ENCODE measurements around the gene RELT.

Gene RELT

DNA sequence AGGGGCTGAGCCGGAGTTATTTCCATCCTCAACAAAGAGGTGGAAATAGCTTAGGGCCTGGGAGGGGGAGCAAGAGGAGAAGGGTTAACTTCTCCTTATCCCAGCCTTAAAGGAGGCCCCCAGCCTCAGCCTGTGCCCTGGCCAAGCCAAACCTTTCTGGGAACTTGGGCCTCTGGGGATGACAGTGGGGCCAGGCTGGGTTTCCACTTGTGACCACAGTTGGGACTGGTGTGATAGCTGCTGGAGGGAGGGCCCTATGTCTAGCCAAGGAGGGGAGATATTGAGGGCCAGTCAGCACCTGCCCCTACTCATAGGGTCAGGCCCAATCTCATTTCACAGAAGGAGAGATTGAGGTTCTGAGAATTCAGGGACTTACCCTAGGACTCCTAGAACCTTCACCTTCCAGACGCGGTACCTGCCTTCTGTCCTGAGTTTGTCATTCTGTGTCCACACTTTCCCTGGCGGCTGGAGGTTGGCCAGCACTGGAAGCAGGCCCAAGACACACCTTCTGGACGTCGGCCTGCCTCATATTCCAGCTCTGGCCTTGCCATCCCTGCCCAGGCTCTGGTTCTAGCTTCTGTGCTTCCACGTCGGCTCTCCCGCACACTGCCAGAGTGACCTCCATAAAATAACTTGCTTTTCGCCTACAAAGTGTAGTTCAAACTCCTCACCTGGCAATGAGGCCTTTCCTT is 3.1 kb downstream of the RELT start:
- no peak overlapping the region for H3K9ac ChIP-seq
- no peaks in the 10 kb centered on the region for H3K27me3 ChIP-seq (ENCODE audit: control insufficient read depth, insufficient read depth, low read length)
- no peaks in the 10 kb centered on the region for H3K36me3 ChIP-seq (ENCODE audit: control insufficient read depth, insufficient read depth, low read length)
- H3K79me2 ChIP-seq: no peaks in the 10 kb centered on the region
- H3K4me3 ChIP-seq (ENCODE audit: low read depth, low read length): no peak overlapping the region
- H3K4me2 ChIP-seq (ENCODE audit: low read length): no peak overlapping the region
- no peak overlapping the region for H2AFZ ChIP-seq
- TF ChIP-seq CTCF (IDR thresholded peaks at IDR 0.05): no peak
- no peaks in the 10 kb centered on the region for H3K9me3 ChIP-seq (ENCODE audit: control insufficient read depth, low read length)
- H3K4me1 ChIP-seq: peaks cover 3% of the 10 kb centered on the region
- no peak overlapping the region for H3K27ac ChIP-seq

DNA sequence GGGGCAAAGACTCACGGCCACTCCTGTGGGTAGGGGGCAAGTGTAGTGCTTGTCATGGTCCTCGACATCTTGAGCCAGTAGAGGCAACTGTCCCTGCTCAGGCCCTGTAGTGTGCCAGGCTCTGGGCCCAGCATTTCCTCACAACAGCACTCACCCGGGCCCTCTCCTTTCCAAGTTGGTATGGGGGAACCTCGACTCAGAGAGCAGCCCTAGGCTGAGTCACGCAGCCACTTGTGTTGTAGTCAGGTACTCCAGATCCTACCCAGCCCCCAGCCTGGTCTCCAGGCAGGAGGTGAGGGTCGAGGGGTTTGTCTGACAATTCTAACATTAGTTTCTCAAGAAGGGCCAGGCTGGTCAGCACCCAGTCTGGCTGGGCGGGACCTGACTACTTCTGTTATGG is 4.1 kb downstream of the RELT start:
- no peak overlapping the region for H3K9ac ChIP-seq
- no peak for TF ChIP-seq CTCF (IDR thresholded peaks at IDR 0.05)
- H3K27ac ChIP-seq: no peak overlapping the region
- no peak overlapping the region for H3K4me3 ChIP-seq (ENCODE audit: low read depth, low read length)
- H2AFZ ChIP-seq: no peak overlapping the region
- H3K79me2 ChIP-seq: no peaks in the 10 kb centered on the region
- peaks cover 3% of the 10 kb centered on the region for H3K4me1 ChIP-seq
- H3K4me2 ChIP-seq (ENCODE audit: low read length): no peak overlapping the region
- no peaks in the 10 kb centered on the region for H3K9me3 ChIP-seq (ENCODE audit: control insufficient read depth, low read length)
- no peaks in the 10 kb centered on the region for H3K36me3 ChIP-seq (ENCODE audit: control insufficient read depth, insufficient read depth, low read length)
- H3K27me3 ChIP-seq (ENCODE audit: control insufficient read depth, insufficient read depth, low read length): no peaks in the 10 kb centered on the region

DNA sequence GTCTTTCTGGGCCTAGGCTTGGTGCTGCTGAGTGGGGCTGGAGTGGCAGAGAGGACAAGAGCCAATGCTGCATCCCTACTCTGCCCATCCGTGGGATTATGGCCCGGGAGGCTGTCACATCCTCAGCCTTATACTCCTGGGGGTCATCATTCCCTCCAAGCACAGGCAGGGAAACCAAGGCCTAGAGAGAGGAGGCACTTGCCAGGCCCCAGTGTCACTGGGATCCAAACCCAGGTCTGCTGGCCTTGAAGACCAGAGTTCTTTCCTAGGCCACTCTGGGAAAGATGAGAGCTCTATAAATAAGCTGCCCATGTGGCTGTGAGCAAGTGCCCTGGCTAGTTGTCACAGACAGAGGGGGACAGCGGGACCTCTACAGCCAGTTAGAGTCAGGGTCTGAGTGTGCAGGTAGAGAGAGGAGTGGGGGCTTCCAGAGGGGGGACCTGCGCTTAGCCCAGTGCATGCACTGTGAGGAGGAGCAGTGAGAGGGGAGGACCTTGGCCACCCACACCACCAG is 4.8 kb downstream of the RELT start:
- Histone ChIP-seq H3K27me3 (ENCODE audit: control insufficient read depth, insufficient read depth, low read length) (no peaks in the 10 kb centered on the region), H3K4me1 (peaks cover 3% of the 10 kb centered on the region), H3K4me3 (ENCODE audit: low read depth, low read length) (no peak overlapping the region), H2AFZ (no peak overlapping the region), H3K27ac (no peak overlapping the region), H3K79me2 (no peaks in the 10 kb centered on the region), H3K4me2 (ENCODE audit: low read length) (no peak overlapping the region), H3K36me3 (ENCODE audit: control insufficient read depth, insufficient read depth, low read length) (no peaks in the 10 kb centered on the region), H3K9ac (no peak overlapping the region), H3K9me3 (ENCODE audit: control insufficient read depth, low read length) (no peaks in the 10 kb centered on the region)
- TF ChIP-seq CTCF (IDR thresholded peaks at IDR 0.05): no peak

DNA sequence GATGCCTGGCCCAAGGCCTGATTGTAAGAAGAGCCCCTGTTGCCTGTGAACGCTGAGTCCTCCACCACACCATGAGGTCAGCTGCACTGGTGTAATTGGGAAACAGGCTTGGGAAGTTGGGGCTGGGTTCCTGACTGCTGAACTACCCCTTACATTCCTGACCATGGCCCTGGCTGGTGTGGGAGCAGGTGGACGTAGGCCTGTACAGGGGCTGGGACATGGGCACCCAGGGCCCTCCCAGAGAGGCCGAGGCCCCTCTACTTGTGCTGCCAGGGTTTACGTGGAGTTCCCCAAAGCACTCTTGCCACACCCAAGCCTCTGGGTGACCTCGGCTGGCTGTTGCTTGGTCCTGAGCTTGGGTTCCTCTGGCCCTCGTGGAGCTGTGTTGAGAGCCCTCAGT is 5.4 kb downstream of the RELT start:
- no peaks in the 10 kb centered on the region for H3K79me2 ChIP-seq
- TF ChIP-seq CTCF (IDR thresholded peaks at IDR 0.05): no peak
- H3K4me2 ChIP-seq (ENCODE audit: low read length): no peak overlapping the region
- no peaks in the 10 kb centered on the region for H3K36me3 ChIP-seq (ENCODE audit: control insufficient read depth, insufficient read depth, low read length)
- H3K9me3 ChIP-seq (ENCODE audit: control insufficient read depth, low read length): no peaks in the 10 kb centered on the region
- no peak overlapping the region for H3K9ac ChIP-seq
- H3K4me1 ChIP-seq: peaks cover 3% of the 10 kb centered on the region
- H3K27ac ChIP-seq: no peak overlapping the region
- H2AFZ ChIP-seq: no peak overlapping the region
- no peaks in the 10 kb centered on the region for H3K27me3 ChIP-seq (ENCODE audit: control insufficient read depth, insufficient read depth, low read length)
- no peak overlapping the region for H3K4me3 ChIP-seq (ENCODE audit: low read depth, low read length)

GRCh38 chr11:73382183-73382582 is 6.0 kb downstream of the RELT start:
- H3K79me2 ChIP-seq: no peaks in the 10 kb centered on the region
- H3K4me2 ChIP-seq (ENCODE audit: low read length): no peak overlapping the region
- H3K27ac ChIP-seq: no peak overlapping the region
- peaks cover 3% of the 10 kb centered on the region for H3K4me1 ChIP-seq
- no peaks in the 10 kb centered on the region for H3K36me3 ChIP-seq (ENCODE audit: control insufficient read depth, insufficient read depth, low read length)
- no peak overlapping the region for H3K4me3 ChIP-seq (ENCODE audit: low read depth, low read length)
- H3K9ac ChIP-seq: no peak overlapping the region
- no peaks in the 10 kb centered on the region for H3K9me3 ChIP-seq (ENCODE audit: control insufficient read depth, low read length)
- H3K27me3 ChIP-seq (ENCODE audit: control insufficient read depth, insufficient read depth, low read length): no peaks in the 10 kb centered on the region
- H2AFZ ChIP-seq: no peak overlapping the region
- TF ChIP-seq CTCF (IDR thresholded peaks at IDR 0.05): no peak

Measured in parathyroid adenoma (tissue), 2 donors.